Measurements from ENCODE around the gene TMA7. TPM values are rescaled to one million over a fixed set of nuclear protein-coding genes. Genes with fewer than 3 reads are reported as not detected.

Gene TMA7
- total RNA-seq, 6 experiments from 2014 or later = 64.8 to 182 (median 80.1) TPM

DNA sequence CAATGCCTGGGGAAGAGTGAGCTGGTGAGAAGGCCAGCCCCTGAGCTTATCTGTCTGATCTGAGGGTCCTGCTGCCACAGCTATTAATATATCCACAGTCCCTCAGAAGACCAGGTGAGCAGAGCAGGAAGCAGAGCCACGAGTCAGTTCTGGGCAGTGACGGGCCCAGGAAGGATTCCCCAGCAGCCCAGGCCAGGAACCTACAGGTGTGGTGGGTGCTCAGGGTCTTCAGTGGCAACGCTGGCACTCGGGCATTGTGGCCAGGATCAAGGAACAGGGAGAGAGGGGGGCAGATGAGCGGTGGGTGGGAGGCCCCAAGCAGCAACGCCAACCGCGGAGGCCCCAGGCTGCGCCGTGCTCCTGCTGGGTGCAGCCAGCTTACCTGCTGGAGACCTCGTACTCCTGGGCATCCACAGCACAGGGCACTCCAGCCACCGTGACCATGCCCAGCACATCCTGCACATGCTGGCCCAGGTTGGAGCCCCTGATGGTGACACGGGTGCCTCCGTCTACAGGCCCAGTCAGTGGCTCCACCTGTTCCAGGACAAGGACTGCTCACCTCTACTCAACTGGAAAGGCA is 22.4 kb upstream of the TMA7 start:
- no peak for DNase-seq
- H3K36me3 ChIP-seq = peaks cover 0 to 69% (median 34%) of the 10 kb centered on the region in 4 donors
- 76% methylated on average over 2 of the region's 14 CpGs for WGBS (ENCODE audit: insufficient coverage, low coverage, low lambda C conversion rate, missing lambda C conversion rate)
- no peak for TF ChIP-seq POLR2A (IDR thresholded peaks at IDR 0.05)
- no peak for TF ChIP-seq CTCF (IDR thresholded peaks at IDR 0.05)
- H3K27ac ChIP-seq = no peak overlapping the region
- H3K4me1 ChIP-seq = peaks cover 0 to 6% (median 0%) of the 10 kb centered on the region in 4 donors
- ATAC-seq = no peak
- H3K27me3 ChIP-seq = no peaks in the 10 kb centered on the region
- no peak overlapping the region for H3K4me3 ChIP-seq
- intact Hi-C loops (cut with DNase I) = no loop called here
- no peaks in the 10 kb centered on the region for H3K9me3 ChIP-seq

GRCh38 chr3:48418140-48418539 is 21.9 kb upstream of the TMA7 start:
- no peak overlapping the region for H3K27ac ChIP-seq
- H3K4me1 ChIP-seq = peaks cover 0 to 11% (median 0%) of the 10 kb centered on the region in 4 donors
- H3K36me3 ChIP-seq = peaks cover 0 to 64% (median 30%) of the 10 kb centered on the region in 4 donors
- 92% methylated on average over 6 of the region's 17 CpGs for WGBS (ENCODE audit: insufficient coverage, low coverage, low lambda C conversion rate, missing lambda C conversion rate)
- H3K27me3 ChIP-seq = no peaks in the 10 kb centered on the region
- DNase-seq (no peak), ATAC-seq (no peak)
- intact Hi-C loops (cut with DNase I) = no loop called here
- H3K9me3 ChIP-seq = no peaks in the 10 kb centered on the region
- no peak overlapping the region for H3K4me3 ChIP-seq
- no peak for TF ChIP-seq CTCF (IDR thresholded peaks at IDR 0.05)
- no peak for TF ChIP-seq POLR2A (IDR thresholded peaks at IDR 0.05)

DNA sequence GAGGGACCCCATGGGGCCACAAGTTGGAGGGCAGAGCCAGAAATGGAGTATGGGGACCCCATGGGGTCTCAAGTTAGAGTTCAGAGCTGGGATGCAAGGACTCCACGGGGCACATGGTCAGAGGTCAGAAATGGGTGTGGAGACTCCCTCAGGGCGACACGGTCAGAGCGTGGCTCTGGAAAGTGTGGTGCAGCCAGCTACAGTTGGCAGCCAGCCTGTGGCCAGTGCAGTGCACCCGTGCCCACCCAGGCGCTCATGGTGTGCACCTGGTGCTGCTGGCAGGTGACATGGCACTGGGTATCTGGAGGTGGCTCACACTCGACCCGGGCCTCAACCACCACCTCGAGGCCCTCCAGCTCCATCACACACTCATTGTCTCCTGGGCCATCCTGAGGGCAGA is 21.4 kb upstream of the TMA7 start:
- H3K36me3 ChIP-seq = peaks cover 0 to 59% (median 26%) of the 10 kb centered on the region in 4 donors
- H3K27me3 ChIP-seq = no peaks in the 10 kb centered on the region
- DNase-seq (no peak), ATAC-seq (no peak)
- no CpG with 5 or more reads among the region's 9 CpGs for WGBS (ENCODE audit: insufficient coverage, low coverage, low lambda C conversion rate, missing lambda C conversion rate)
- no peaks in the 10 kb centered on the region for H3K9me3 ChIP-seq
- H3K27ac ChIP-seq = no peak overlapping the region
- H3K4me1 ChIP-seq = peaks cover 0 to 16% (median under 1%) of the 10 kb centered on the region in 4 donors
- TF ChIP-seq CTCF (IDR thresholded peaks at IDR 0.05) = no peak
- no peak for TF ChIP-seq POLR2A (IDR thresholded peaks at IDR 0.05)
- intact Hi-C loops (cut with DNase I) = no loop called here
- H3K4me3 ChIP-seq = no peak overlapping the region

DNA sequence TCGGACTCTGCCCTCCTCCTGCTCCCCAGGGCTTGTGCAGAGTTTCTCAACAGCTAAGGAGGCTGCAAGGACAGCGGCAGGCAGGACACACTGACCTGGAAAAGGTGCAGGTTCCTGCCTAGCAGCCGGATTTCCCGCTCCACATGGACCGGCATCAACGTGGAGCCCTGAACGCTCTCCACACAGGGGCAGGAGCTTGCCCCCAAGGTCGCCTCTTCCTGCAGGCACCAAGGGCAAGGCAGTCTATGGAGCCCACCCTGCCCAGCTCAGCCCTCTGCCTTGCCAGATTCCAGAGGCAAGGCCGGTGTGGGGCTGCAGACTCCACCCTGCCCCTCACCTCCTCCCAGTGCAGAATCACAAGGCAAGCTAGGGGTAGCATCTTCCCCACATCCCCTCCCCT is 20.9 kb upstream of the TMA7 start:
- Histone ChIP-seq H3K36me3 (peaks cover 0 to 54% (median 24%) of the 10 kb centered on the region in 4 donors), H3K4me3 (no peak overlapping the region), H3K27me3 (no peaks in the 10 kb centered on the region), H3K27ac (no peak overlapping the region), H3K9me3 (no peaks in the 10 kb centered on the region), H3K4me1 (peaks cover 0 to 21% (median 1%) of the 10 kb centered on the region in 4 donors)
- DNase-seq (no peak), ATAC-seq (no peak)
- intact Hi-C loops (cut with DNase I) = no loop called here
- TF ChIP-seq POLR2A (IDR thresholded peaks at IDR 0.05) (no peak), CTCF (IDR thresholded peaks at IDR 0.05) (no peak)
- WGBS (ENCODE audit: insufficient coverage, low coverage, low lambda C conversion rate, missing lambda C conversion rate) = 60% methylated on average over 1 of the region's 9 CpGs
